Hepatocyte (in vitro differentiated cells): ENCODE data around the gene CCL1. TPM values are rescaled to one million over a fixed set of nuclear protein-coding genes. Genes with fewer than 3 reads are reported as not detected.

Experiments used
- DNase-seq: peaks from one replicate; pipeline ENCODE4 v3.0.0-alpha.2; 2016; ENCODE audit warnings: low spot score
- H2AFZ ChIP-seq: fragments of 200-600 bp; sonication (generic); 2 replicates; pipeline ENCODE4 v1.6.0; 2016; ENCODE audit warnings: antibody characterized with exemption, mild to moderate bottlenecking
- H3K27ac ChIP-seq: fragments of 200-600 bp; sonication (generic); 2 replicates; pipeline ENCODE4 v1.5.1; 2016; ENCODE audit warnings: mild to moderate bottlenecking
- H3K27me3 ChIP-seq: fragments of 200-600 bp; sonication (generic); 2 replicates; pipeline ENCODE4 v1.6.1; 2016
- H3K36me3 ChIP-seq: fragments of 200-600 bp; sonication (generic); replicated peaks from 2 replicates; pipeline ENCODE4 v1.5.1; 2016; ENCODE audit warnings: low read depth; ENCODE audit not compliant: insufficient read depth
- H3K4me1 ChIP-seq: fragments of 200-600 bp; sonication (generic); 2 replicates; pipeline ENCODE4 v1.5.1; 2016; ENCODE audit warnings: mild to moderate bottlenecking, moderate library complexity; ENCODE audit not compliant: insufficient read depth
- H3K4me2 ChIP-seq: fragments of 200-600 bp; sonication (generic); 2 replicates; pipeline ENCODE4 v1.6.0; 2016
- H3K4me3 ChIP-seq: fragments of 200-600 bp; sonication (generic); 2 replicates; pipeline ENCODE4 v1.5.1; 2016; ENCODE audit warnings: mild to moderate bottlenecking
- H3K79me2 ChIP-seq: fragments of 200-600 bp; sonication (generic); 2 replicates; pipeline ENCODE4 v1.6.0; 2017; ENCODE audit warnings: mild to moderate bottlenecking
- H3K9me2 ChIP-seq: fragments of 200-600 bp; sonication (generic); replicated peaks from 2 replicates; pipeline ENCODE4 v1.6.0; 2017; ENCODE audit warnings: mild to moderate bottlenecking; ENCODE audit not compliant: insufficient read depth
- H3K9me3 ChIP-seq: fragments of 200-600 bp; sonication (generic); 2 replicates; pipeline ENCODE4 v1.5.1; 2016; ENCODE audit warnings: low read depth, mild to moderate bottlenecking
- H4K20me1 ChIP-seq: fragments of 200-600 bp; sonication (generic); 2 replicates; pipeline ENCODE4 v1.6.0; 2016; ENCODE audit warnings: mild to moderate bottlenecking; ENCODE audit not compliant: insufficient read depth, poor library complexity, severe bottlenecking
- CTCF ChIP-seq: fragments of 200-600 bp; sonication (generic); IDR thresholded peaks from 2 replicates; pipeline ENCODE4 v1.5.1; 2016; ENCODE audit warnings: antibody characterized with exemption, mild to moderate bottlenecking; ENCODE audit not compliant: poor library complexity
- EZH2 ChIP-seq: fragments of 200-600 bp; sonication (generic); IDR thresholded peaks from 2 replicates; pipeline ENCODE4 v1.6.1; 2016; ENCODE audit warnings: antibody characterized with exemption, mild to moderate bottlenecking, borderline replicate concordance
- EZH2phosphoT487 ChIP-seq: fragments of 200-600 bp; sonication (generic); IDR thresholded peaks from one replicate; pipeline ENCODE4 v1.6.1; 2018; ENCODE audit warnings: antibody characterized with exemption, mild to moderate bottlenecking, low read depth, moderate library complexity; ENCODE audit not compliant: unreplicated experiment, severe bottlenecking
- WGBS: methylation state at CpG from one replicate; pipeline ENCODE4 v1.1.6; 2016; ENCODE audit warnings: low lambda C conversion rate; ENCODE audit errors: missing lambda C conversion rate; 5-methylcytosine and 5-hydroxymethylcytosine counted together
- polyA plus RNA-seq: library from polyadenylated mRNA; unstranded; fragments of >200 nt; fragmentation: Nextera tagmentation; extraction: Ambion mirVana; gene quantifications from 2 replicates; pipeline ENCODE4 v1.2.1, GENCODE V29; 2016
- total RNA-seq: library from RNA; depleted of rRNA; stranded (reverse); fragments of >200 nt; gene quantifications from 2 replicates; pipeline ENCODE4 v1.2.3, GENCODE V29; 2014

Gene CCL1
- total and polyA plus RNA-seq, 2 experiments from 2014 or later = not detected

DNA sequence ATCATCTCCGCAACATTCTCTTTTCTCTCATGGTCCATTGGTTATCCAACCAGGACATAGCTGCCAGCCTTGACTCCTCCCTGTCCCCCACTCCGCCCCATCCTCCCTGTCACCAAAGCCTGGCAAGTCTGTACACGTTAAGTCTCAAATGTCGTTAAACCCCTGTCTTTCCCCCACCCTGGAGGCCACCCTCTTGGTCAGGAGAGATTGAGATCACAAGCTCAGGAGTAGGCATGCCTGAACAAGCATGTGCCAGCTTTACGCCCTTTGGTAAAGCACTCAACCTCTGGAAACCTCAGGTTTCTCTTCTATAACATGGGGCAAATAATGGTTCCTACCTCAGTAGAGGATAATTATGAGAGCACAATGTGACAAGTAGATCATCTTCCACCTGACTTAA, 38.1 kb upstream of the CCL1 start:
- Histone ChIP-seq H3K27me3 (peaks cover 11% of the 10 kb centered on the region), H3K36me3 (no peaks in the 10 kb centered on the region), H3K4me2 (no peak overlapping the region), H2AFZ (no peak overlapping the region), H4K20me1 (no peaks in the 10 kb centered on the region), H3K9me3 (no peaks in the 10 kb centered on the region), H3K4me3 (no peak overlapping the region), H3K9me2 (no peaks in the 10 kb centered on the region), H3K79me2 (no peaks in the 10 kb centered on the region), H3K4me1 (no peaks in the 10 kb centered on the region), H3K27ac (no peak overlapping the region)
- no peak for DNase-seq
- 89% methylated on average over 5 of the region's 5 CpGs for WGBS
- TF ChIP-seq EZH2phosphoT487 (no peak), CTCF (no peak), EZH2 (no peak)

- Histone ChIP-seq H2AFZ (no peak overlapping the region), H3K4me1 (no peaks in the 10 kb centered on the region), H3K27ac (no peak overlapping the region), H3K79me2 (no peaks in the 10 kb centered on the region), H3K9me2 (no peaks in the 10 kb centered on the region), H3K4me3 (no peak overlapping the region), H4K20me1 (no peaks in the 10 kb centered on the region), H3K4me2 (no peak overlapping the region), H3K27me3 (peaks cover 11% of the 10 kb centered on the region), H3K36me3 (no peaks in the 10 kb centered on the region), H3K9me3 (no peaks in the 10 kb centered on the region)
- 85% methylated on average over 10 of the region's 10 CpGs for WGBS
- DNase-seq = no peak
- TF ChIP-seq EZH2phosphoT487 = no peak
- TF ChIP-seq CTCF = no peak
- TF ChIP-seq EZH2 = no peak
These were observed 37.4 kb upstream of the CCL1 start for GRCh38 chr17:34400301-34400931.

DNA sequence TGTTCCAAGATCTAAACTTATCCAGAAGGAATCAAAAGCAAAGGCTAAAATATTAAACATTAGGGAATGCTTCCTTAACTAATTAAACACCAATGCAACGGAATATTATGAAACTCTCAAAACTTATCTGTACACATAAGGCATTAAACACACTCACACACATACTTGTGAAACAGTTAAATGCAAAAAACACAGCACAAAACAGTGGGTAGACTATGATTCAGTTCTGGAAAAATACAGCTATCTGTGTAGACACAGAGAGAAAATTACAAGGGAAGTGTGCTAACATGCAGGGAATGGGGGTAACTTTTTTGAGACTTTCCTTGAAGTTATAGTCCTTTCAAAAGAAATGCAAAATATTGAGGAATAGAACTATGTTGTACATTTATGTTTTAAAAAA, 36.7 kb upstream of the CCL1 start:
- H3K4me3 ChIP-seq = no peak overlapping the region
- H3K4me2 ChIP-seq = no peak overlapping the region
- WGBS = 79% methylated on average over 1 of the region's 1 CpG
- no peak overlapping the region for H3K27ac ChIP-seq
- H3K9me2 ChIP-seq = no peaks in the 10 kb centered on the region
- H4K20me1 ChIP-seq = no peaks in the 10 kb centered on the region
- no peak for TF ChIP-seq EZH2phosphoT487
- no peak for TF ChIP-seq EZH2
- no peak for TF ChIP-seq CTCF
- H3K27me3 ChIP-seq = peaks cover 11% of the 10 kb centered on the region
- no peaks in the 10 kb centered on the region for H3K36me3 ChIP-seq
- DNase-seq = no peak
- H3K4me1 ChIP-seq = no peaks in the 10 kb centered on the region
- no peaks in the 10 kb centered on the region for H3K9me3 ChIP-seq
- H2AFZ ChIP-seq = no peak overlapping the region
- H3K79me2 ChIP-seq = no peaks in the 10 kb centered on the region
